Putamen (tissue), 1 donor: ENCODE results near the gene PERM1.

ENCODE experiments used
- DNase-seq: peaks from one replicate; pipeline ENCODE4 v3.0.0-alpha.2; 2016; ENCODE audit warnings: low spot score

PERM1 gene

GRCh38 chr1:945688-946556, 36.0 kb downstream of the PERM1 start:
- DNase-seq: no peak

GRCh38 chr1:944341-945325, 37.3 kb downstream of the PERM1 start:
- DNase-seq: no peak

GRCh38 chr1:943545-944340, 38.1 kb downstream of the PERM1 start:
- no peak for DNase-seq

GRCh38 chr1:942864-943533, 38.9 kb downstream of the PERM1 start:
- DNase-seq: no peak

GRCh38 chr1:942411-942821, 39.5 kb downstream of the PERM1 start:
- DNase-seq: no peak

- no peak for DNase-seq
These were observed 40.1 kb downstream of the PERM1 start for GRCh38 chr1:941588-942383.

- DNase-seq: no peak
These were observed 40.8 kb downstream of the PERM1 start for GRCh38 chr1:941015-941587.

- no peak for DNase-seq
These were observed 41.5 kb downstream of the PERM1 start for GRCh38 chr1:940107-941014.

GRCh38 chr1:939511-940106, 42.3 kb downstream of the PERM1 start:
- no peak for DNase-seq

GRCh38 chr1:938711-939489, 43.0 kb downstream of the PERM1 start:
- DNase-seq: no peak

GRCh38 chr1:938088-938683, 43.7 kb downstream of the PERM1 start:
- DNase-seq: no peak

- no peak for DNase-seq
These were observed 44.4 kb downstream of the PERM1 start for GRCh38 chr1:937521-937920.

- DNase-seq: no peak
These were observed 45.3 kb downstream of the PERM1 start for GRCh38 chr1:936348-937264.

- no peak for DNase-seq
These were observed 46.1 kb downstream of the PERM1 start for GRCh38 chr1:935751-936231.

- DNase-seq: no peak
These were observed 46.7 kb downstream of the PERM1 start for GRCh38 chr1:934991-935750.

- no peak for DNase-seq
These were observed 48.3 kb downstream of the PERM1 start for GRCh38 chr1:933603-933940.
